H1 (cell line): ENCODE data around the gene THYN1. TPM values are rescaled to one million over a fixed set of nuclear protein-coding genes. Genes with fewer than 3 reads are reported as not detected.

Experiments
- CHD7 ChIP-seq: fragments of 300-600 bp; sonication (generic); IDR thresholded peaks from 2 replicates; pipeline ENCODE4 v1.7.1; 2012; ENCODE audit warnings: low read length, moderate library complexity, mild to moderate bottlenecking, inconsistent platforms; ENCODE audit not compliant: insufficient replicate concordance
- FOSL1 ChIP-seq: IDR thresholded peaks from 2 replicates; pipeline ENCODE4 v1.6.1; 2011; ENCODE audit warnings: mild to moderate bottlenecking, low read depth, low read length, moderate library complexity; ENCODE audit not compliant: insufficient read depth
- JUND ChIP-seq: IDR thresholded peaks from 2 replicates; pipeline ENCODE4 v1.6.1; 2011; ENCODE audit warnings: mild to moderate bottlenecking, improper control_type of control experiment, low read length
- PHF8 ChIP-seq: fragments of 200-600 bp; sonication (generic); conservative IDR thresholded peaks from 2 replicates; pipeline ENCODE4 v1.7.1; 2012; ENCODE audit warnings: low read depth, mild to moderate bottlenecking, inconsistent platforms, low read length, moderate library complexity
- RXRA ChIP-seq: IDR thresholded peaks from 2 replicates; pipeline ENCODE4 v1.6.1; 2011; ENCODE audit warnings: low read depth, mild to moderate bottlenecking, low read length, moderate library complexity; ENCODE audit not compliant: insufficient read depth
- TCF12 ChIP-seq: IDR thresholded peaks from 2 replicates; pipeline ENCODE4 v1.6.1; 2011; ENCODE audit warnings: low read depth, mild to moderate bottlenecking, low read length
- TEAD4 ChIP-seq: IDR thresholded peaks from 2 replicates; pipeline ENCODE4 v1.6.1; 2012; ENCODE audit warnings: low read depth, low read length, inconsistent platforms, mixed read lengths
- polyA plus RNA-seq, 7 experiments: library from polyadenylated mRNA; depleted of rRNA in 3 of 7; stranded (reverse) in 5 of 7; unstranded in 2 of 7; fragments of >200 nt in 5 of 7; fragments of 200-250 nt in 2 of 7; gene quantifications; 1 replicate in 5 of 7; 2 replicates in 1 of 7; 4 replicates in 1 of 7; pipeline versions ENCODE4 v1.2.1 to v1.2.3, GENCODE V29; 2011 to 2013; ENCODE audit warnings: missing spikeins in 2 of 7, mixed read lengths in 2 of 7
- total RNA-seq: library from RNA; stranded (reverse); fragmentation: NEBNext Ultra II Directional; extraction: Animal tissue kit (Norgen Biotek cat#: 25700); gene quantifications from 2 replicates; pipeline ENCODE4 v1.2.1, GENCODE V29; 2021
- TF ChIP-seq, protein P1 (sequence below): IDR thresholded peaks from 2 replicates; pipeline ENCODE4 v1.6.1; 2011; ENCODE audit warnings: low read length, improper control_type of control experiment

The THYN1 gene
- total and polyA plus RNA-seq, 2 of the 8 experiments (the other 6 are each of a cell fraction or from before 2014, with no cell fraction given) = 77.3 to 95.1 TPM

GRCh38 chr11:134224710-134225664 lies 28.2 kb downstream of the THYN1 start (continued):
- TF ChIP-seq CHD7 (no peak), FOSL1 (no peak), JUND (no peak), TEAD4 (no peak), TCF12 (no peak), PHF8 (no peak; the same call in 1 of the 2 replicates), RXRA (no peak)
- TF ChIP-seq, protein P1, sequence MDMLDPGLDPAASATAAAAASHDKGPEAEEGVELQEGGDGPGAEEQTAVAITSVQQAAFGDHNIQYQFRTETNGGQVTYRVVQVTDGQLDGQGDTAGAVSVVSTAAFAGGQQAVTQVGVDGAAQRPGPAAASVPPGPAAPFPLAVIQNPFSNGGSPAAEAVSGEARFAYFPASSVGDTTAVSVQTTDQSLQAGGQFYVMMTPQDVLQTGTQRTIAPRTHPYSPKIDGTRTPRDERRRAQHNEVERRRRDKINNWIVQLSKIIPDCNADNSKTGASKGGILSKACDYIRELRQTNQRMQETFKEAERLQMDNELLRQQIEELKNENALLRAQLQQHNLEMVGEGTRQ = no peak
